SH-SY5Y (cell line): ENCODE results near the gene ZNF496.

Source experiments
- GATA2 ChIP-seq: IDR thresholded peaks from 2 replicates; pipeline ENCODE4 v1.6.1; 2011; ENCODE audit warnings: mild to moderate bottlenecking, low read depth, low read length
- GATA3 ChIP-seq: IDR thresholded peaks from 2 replicates; pipeline ENCODE4 v1.6.1; 2011; ENCODE audit warnings: low read depth, mild to moderate bottlenecking, low read length, moderate library complexity

Gene ZNF496

DNA sequence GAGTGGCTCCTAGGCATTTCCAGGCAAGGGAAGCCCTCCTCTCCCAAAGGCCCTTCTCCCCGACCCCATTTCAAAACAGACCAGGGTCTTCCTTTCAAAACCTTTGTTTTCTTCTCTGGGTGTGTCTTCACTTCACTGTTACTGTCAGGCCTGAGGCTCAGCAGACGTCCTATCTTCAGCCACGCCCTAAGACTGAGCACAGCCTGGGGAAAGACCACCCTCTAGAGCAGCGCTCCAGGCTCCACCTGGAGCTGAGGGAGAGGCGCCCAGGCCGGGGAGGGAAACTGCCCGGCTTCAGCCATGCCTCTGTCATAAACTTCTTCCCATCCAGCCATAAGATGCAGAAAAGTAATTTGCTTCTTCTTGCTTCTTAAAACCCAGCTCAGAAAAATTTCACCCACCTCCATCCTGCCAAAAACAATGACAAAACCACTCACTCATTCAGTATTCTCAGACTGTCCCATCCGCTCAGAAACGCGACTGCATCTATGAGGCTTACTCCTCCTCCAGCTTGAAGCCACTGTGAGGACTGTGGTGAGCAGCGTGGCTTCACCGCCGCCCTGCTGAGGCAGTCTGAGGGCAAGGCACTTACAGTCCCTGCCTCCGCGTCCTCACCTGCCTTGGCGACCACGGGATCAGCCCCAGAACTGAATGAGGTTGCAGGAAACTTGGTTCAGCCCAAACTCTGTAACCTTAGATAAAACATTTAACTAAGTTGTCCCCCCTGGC, 39.7 kb downstream of the ZNF496 start:
- TF ChIP-seq GATA2 (no peak), GATA3 (no peak)

DNA sequence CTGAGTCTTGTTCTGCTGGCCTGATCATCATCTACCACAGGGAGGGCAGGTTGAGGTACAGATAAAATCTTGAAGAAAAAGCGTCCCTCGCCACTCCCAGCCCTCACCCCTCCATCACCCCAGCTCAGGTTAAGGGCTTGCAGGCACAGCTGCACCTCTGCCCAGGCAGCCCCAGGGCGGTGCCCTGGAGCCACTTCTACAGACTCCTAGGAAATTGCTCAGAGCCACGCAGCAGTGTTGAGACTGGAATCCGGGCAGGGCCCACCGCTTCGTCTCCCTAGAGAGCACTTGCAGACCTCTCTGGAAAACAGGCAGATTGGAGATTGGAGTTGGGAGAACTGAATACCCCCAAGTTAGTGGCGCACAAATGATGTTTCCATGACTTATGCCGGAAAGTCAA, 40.5 kb downstream of the ZNF496 start:
- no peak for TF ChIP-seq GATA2
- TF ChIP-seq GATA3 = no peak

DNA sequence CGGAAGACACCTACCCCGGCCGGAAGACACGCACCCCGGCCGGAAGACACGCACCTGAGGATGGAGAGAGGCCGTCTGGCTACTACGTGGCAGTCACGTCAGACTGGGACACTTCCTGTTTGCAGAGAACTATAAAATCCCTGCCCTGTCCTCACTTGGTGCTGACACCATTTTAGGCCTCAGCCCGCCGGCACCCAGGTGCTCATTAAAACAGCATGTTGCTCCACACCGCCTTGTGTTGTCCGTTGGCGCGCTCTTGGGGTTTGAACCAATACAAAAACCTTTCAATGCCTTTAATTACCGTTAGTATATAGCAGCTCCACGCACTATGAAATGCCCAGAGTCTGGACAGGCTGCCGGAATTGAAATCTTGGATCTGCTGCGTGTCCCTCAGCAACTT, 41.1 kb downstream of the ZNF496 start:
- no peak for TF ChIP-seq GATA2
- TF ChIP-seq GATA3 = no peak

DNA sequence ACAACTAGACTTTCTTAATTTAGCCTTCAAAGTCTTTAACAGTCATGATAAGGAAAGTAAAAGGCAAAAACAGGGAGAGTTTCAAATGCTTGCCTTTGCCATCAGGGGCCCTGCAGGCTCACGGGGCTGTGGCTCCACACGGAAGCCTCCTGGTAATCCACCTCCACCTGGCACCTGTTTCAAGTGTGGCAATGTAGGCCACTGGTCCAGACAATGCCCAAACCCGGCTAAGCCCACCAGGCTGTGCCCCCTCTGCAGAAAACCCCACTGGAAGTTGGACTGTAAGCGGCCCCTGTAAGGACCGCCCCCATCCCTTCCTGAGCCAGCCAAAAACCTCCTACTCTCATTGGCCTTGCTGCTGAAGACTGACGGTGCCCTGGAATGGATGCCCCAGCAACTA, 43.3 kb downstream of the ZNF496 start:
- TF ChIP-seq GATA3 (no peak), GATA2 (no peak)

DNA sequence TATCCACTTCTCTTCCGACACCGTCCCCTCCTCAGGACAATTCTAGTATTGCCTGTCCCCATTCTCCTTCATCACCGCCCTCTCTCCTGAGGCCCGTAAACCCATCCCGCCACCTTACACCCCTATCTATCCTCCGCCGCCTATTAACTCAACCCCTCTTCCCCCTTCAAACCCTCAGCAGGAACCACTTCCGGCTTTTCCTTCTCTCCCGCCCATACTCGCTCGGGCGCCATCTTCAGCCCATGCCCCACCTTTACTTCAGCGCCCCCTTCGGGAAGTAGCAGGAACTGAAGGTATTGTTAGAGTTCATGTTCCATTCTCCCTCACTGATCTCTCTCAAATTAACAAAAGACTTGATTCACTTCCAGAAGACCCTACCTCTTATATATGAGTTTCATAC, 44.2 kb downstream of the ZNF496 start:
- TF ChIP-seq GATA2 = no peak
- TF ChIP-seq GATA3 = no peak

DNA sequence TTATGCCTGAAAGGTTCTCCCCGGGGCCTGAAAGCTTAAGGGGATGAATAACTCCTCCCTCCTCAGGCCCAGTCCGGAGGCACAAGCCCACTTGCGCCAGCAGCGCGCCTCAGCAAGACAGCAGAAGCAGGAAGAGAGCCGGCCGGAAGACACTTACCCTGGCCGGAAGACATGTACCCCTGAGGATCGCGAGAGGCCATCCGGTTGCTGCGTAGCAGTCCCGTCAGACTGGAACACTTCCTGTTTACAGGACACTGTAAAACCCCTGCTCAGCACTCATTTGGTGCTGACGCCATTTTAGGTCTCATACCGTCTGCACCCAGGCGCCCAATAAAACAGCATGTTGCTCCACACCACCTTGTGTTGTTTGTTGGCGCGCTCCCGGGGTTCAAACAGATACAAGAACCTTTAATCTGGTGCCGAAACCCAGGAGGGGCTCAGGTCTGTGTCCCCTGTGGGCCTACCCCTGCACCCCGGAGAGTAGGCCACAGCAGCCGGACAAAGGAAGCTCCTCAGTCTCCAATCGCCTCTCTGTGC, 45.5 kb downstream of the ZNF496 start:
- no peak for TF ChIP-seq GATA3
- no peak for TF ChIP-seq GATA2

DNA sequence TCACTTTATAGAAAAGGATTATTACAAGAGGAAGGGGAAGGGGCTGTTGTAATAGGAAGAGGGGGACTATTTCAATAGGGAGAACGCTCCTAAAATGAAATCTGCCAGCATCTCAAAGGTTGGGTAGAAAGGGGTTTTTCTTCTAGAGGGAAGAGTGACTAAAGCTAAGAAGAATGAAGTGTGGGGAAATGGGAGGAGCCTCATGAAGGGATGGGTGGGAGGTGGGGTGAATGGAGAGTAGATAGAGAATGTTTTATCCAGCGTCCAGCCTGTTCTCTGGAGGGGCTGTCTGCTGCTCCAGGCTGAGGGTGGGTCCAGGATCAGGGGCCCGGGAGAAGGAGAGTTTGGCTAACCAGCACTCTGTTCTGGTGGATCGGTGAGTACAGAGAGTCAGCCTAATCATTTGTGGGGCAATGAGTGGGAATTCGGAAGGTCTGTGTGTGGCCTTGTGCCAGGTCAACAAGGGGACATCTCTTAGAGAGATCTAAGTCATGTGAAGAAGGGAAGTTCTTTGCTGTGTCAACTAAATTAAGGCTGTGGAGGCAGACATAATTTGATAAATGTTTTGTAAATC, 50.6 kb downstream of the ZNF496 start:
- no peak for TF ChIP-seq GATA2
- no peak for TF ChIP-seq GATA3

DNA sequence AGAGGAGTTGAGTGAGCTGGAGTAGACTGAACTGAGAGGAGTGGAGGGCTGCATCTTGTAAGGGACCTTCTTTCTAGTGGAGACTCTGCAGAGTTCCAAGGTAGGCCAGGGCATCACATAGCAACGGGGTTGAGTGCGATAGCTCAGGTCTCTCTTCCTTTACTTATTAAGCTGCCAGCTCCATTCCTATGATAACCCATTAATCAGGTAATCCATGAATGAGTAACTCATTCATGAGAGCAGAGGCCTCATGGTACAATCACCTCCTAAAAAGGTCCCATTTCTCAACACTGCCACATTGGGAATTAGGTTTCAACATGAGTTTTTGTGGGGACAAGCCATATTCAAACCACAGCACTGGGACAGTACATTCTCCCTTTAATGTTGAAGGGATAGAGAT, 54.5 kb downstream of the ZNF496 start:
- TF ChIP-seq GATA2 (no peak), GATA3 (no peak)

DNA sequence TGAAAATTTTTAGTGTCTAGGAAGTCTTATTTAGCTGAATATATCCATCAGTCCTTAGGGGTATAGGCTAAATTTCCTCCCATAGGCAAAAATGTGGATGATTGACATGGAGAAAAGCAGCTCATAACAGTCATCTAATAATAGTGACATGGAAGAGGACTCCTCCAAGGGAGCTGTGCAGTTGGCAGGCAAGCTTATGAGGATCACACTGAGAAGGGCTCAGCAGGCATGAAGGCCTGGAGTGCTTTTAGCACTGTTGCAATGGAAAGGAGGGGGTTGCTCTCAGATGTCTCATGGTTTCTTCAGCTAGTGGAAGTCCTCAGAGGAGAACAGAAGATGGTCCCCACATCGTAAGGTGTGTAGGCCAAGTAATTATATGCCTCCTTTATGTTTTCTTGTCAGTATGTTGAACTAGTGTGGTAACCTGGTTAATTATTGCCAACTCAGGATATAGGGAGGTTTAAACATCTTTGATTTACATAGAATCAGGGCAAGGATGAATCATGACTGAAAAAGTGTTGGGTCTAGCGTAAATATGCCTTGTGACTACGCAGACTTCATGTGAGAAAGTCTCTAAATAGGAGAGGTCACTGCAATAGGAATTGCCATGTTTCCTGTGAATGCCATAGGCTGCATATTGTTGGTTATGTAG, 56.9 kb downstream of the ZNF496 start:
- TF ChIP-seq GATA2 = no peak

DNA sequence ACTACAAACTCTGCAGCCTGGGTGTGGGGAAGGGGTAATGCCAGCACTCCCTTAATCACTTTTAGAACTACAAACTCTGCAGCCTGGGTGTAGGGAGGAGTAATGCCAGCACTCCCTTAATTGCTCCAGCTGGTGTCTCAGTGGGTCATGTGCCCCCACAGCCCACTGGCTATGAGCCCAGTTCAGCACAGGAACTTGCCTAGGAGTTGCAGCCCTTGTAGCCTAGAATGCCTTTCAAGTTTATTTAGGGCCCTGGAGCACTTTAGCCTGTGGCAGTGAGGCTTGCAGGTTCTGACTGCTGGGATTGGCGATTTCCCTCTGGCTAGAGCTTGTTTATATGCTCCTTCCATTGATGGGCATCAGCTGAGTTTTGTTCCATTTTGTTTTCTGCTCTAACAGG, 58.7 kb downstream of the ZNF496 start:
- TF ChIP-seq GATA2 (no peak), GATA3 (no peak)

DNA sequence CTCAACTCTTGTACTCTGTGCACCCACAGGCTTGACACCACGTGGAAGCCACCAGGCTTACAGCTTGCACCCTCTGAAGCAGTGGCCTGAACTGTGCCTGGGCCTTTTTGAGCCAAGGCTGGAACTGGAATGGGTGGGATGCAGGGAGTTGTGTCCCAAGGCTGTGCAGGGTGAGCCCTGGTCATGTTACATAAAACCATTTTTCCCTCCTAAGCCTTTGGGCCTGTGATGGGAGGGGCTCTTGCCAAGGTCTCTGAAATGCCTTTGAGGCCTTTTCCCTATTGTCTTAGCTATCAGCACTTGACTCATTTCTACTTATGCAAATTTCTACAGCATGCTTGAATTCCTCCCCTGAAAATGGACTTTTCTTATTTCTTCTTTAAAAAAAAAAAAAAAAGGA, 61.7 kb downstream of the ZNF496 start:
- TF ChIP-seq GATA2 (no peak), GATA3 (no peak)

DNA sequence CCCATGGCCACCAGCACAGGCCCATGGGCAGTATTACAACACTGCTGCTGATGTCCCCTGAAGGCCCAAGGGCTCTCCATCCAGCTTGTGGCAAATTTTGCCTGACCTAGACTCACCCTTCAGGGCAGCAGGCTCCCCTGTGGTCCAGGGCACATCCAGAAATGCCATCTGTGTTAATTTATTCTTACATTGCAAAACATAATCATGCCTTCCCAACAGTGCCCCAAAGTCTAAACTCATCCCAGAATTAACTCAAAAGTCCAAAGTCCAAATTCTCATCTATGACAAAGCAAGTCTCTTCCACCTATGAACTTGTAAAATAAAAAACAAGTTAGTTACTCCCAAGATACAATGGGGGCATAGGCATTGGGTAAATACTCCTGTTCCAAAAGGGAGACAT, 62.5 kb downstream of the ZNF496 start:
- no peak for TF ChIP-seq GATA3
- no peak for TF ChIP-seq GATA2

DNA sequence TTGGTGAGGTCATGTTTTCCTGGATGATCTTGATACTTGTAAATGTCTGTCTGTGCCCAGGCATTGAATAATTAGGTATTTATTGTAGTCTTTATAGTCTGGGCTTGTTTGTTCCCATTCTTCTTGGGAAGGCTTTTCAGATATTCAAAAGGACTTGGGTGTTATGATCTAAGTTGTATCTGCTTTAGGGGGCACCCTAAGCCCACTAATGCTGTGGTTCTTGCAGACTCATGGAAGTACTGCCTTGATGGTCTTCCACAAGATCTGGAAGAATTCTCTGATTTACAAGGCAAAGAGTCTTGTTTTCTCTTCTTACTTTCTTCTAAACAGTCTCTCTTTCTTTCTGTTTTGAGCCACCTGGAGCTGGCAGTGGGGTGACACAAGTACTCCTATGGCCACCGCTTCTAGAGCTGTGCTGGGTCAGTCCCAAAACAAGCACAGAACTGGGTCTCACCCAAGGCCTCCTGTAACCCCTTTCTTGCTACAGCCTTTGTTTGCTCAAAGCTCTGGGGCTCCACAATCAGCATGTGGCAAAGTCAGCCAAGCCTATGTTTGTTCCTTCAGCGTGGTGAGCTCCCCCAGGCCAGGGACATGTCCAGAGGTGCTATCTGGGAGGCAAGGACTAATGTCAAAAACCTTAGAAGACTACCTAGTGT, 63.1 kb downstream of the ZNF496 start:
- TF ChIP-seq GATA3 (no peak), GATA2 (no peak)

DNA sequence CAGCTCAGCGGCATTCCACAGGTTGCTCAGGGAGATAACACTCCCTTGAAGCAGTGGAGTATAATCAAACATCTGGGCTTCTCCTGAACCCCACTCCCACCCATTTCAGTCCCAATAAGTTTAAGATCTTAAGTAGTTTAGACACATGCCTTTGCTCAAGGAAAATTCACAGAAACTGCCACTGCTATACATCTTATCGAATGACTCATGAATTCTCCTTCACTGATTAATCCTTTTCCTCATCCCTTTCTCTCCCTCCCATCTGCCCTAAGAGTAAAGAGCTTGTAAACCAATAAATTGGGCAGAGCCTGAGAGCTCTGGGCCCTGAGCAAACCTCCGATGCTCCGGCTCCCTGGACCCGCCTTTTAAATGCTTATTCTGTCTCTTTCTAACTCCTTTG, 65.6 kb downstream of the ZNF496 start:
- TF ChIP-seq GATA2 (no peak), GATA3 (no peak)
